Measurements from ENCODE around the gene SRPK2.

SRPK2 gene

GRCh38 chr7:105218215-105218614, 170.5 kb downstream of the SRPK2 start:
- no peak for TF ChIP-seq CTCF (conservative IDR thresholded peaks at IDR 0.05; ENCODE audit: low read depth, low read length)
- DNase-seq (ENCODE audit: low read depth) = no peak
- H3K4me3 ChIP-seq (ENCODE audit: low read depth, low read length) = no peak overlapping the region

DNA sequence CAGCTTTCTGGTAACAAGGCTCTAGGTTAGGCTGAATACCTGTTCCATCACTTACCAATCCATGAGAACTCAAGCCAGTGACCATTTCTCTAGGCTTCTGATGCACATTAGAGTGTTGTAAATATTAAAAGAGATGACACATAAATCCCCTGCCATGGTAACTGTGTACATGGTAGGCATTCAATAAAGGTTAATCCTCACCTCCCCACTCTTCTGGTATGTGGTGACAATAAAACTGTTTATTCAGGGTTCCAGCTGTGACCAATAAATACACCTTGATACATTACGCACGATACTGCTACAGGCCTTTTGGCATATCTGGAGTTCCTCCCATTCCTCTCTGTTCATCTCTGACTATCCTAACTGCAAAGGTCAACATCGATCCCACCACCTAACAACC, 171.9 kb downstream of the SRPK2 start:
- TF ChIP-seq CTCF (conservative IDR thresholded peaks at IDR 0.05; ENCODE audit: low read depth, low read length) = no peak
- no peak for DNase-seq (ENCODE audit: low read depth)
- no peak overlapping the region for H3K4me3 ChIP-seq (ENCODE audit: low read depth, low read length)

- no peak for DNase-seq (ENCODE audit: low read depth)
- H3K4me3 ChIP-seq (ENCODE audit: low read depth, low read length) = no peak overlapping the region
- no peak for TF ChIP-seq CTCF (conservative IDR thresholded peaks at IDR 0.05; ENCODE audit: low read depth, low read length)
Observed at GRCh38 chr7:105215821-105216220, 172.9 kb downstream of the SRPK2 start.

DNA sequence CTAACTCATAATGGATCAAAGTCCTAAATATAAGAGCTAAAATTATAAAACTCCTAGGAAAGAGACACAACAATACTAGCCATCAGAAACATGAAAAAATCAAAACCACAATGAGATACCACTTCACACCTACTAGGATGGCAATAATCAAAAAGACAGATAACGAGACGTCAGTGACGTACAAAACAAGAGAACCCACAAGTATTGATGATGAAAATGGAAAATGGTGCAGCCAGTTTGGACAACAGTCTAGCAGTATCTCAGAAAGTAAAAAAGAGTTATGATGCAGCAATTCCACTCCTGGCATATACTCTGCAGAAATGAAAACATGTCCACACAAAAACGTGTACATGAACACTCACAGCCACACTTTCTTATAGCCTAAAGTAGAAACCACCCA, 173.5 kb downstream of the SRPK2 start:
- no peak for DNase-seq (ENCODE audit: low read depth)
- H3K4me3 ChIP-seq (ENCODE audit: low read depth, low read length) = no peak overlapping the region
- TF ChIP-seq CTCF (conservative IDR thresholded peaks at IDR 0.05; ENCODE audit: low read depth, low read length) = no peak

GRCh38 chr7:105213611-105214010, 175.1 kb downstream of the SRPK2 start:
- no peak for DNase-seq (ENCODE audit: low read depth)
- H3K4me3 ChIP-seq (ENCODE audit: low read depth, low read length) = no peak overlapping the region
- TF ChIP-seq CTCF (conservative IDR thresholded peaks at IDR 0.05; ENCODE audit: low read depth, low read length) = no peak

DNA sequence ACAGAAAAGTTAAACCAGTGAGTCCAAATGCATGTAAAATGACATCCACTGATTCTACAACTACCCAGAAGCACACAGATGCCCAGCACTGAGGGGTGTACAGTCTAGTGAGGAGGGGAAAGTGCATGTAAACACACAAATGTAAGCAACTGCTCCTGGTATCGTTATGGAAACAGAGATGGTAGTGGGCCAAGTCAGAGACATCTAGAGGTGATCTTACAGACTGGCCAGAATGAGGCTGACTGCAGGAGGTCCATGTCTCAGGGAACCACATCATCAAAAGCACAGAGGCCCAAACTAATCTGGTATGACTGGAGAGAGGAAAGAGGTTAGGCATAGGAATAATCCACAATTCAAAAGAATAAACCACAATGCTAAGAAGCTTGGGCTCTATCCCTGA, 176.5 kb downstream of the SRPK2 start:
- H3K4me3 ChIP-seq (ENCODE audit: low read depth, low read length) = no peak overlapping the region
- peak; percentile 60 for DNase-seq (ENCODE audit: low read depth)

More for the DNA sequence above, 176.5 kb downstream of the SRPK2 start:
- TF ChIP-seq CTCF (conservative IDR thresholded peaks at IDR 0.05; ENCODE audit: low read depth, low read length) = peak; percentile 14

All from choroid plexus epithelial cell (primary cell).